ENCODE results near the gene ADAMTS2.

DNA sequence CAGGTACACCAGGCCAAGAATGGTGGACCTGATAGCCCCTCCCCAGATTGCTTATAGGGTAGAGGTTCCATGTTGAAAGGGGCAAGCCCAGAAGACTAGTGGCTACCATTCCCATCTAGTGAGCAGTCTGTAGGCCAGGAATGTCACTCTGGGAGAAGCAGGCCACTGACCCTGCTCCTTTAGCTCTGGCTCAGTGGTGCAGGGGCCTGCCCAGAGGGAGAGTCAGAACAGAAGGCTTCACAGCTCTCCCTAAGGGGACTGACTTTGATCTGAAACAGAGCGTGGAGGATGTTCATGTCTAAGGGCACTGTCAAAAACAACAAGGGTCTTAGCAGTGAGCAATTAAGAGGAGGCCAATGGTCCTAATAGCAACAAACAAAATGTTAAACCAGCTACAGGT, 203.4 kb downstream of the ADAMTS2 start:
- TF ChIP-seq, protein P1, sequence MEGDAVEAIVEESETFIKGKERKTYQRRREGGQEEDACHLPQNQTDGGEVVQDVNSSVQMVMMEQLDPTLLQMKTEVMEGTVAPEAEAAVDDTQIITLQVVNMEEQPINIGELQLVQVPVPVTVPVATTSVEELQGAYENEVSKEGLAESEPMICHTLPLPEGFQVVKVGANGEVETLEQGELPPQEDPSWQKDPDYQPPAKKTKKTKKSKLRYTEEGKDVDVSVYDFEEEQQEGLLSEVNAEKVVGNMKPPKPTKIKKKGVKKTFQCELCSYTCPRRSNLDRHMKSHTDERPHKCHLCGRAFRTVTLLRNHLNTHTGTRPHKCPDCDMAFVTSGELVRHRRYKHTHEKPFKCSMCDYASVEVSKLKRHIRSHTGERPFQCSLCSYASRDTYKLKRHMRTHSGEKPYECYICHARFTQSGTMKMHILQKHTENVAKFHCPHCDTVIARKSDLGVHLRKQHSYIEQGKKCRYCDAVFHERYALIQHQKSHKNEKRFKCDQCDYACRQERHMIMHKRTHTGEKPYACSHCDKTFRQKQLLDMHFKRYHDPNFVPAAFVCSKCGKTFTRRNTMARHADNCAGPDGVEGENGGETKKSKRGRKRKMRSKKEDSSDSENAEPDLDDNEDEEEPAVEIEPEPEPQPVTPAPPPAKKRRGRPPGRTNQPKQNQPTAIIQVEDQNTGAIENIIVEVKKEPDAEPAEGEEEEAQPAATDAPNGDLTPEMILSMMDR (IDR thresholded peaks at IDR 0.05; ENCODE audit: low read length), result no peak
- TF ChIP-seq EZH2 (IDR thresholded peaks at IDR 0.05; ENCODE audit: borderline replicate concordance, low read length), result no peak

All from OCI-LY1 (cell line).